Measurements from ENCODE around the gene ASPHD1.

DNA sequence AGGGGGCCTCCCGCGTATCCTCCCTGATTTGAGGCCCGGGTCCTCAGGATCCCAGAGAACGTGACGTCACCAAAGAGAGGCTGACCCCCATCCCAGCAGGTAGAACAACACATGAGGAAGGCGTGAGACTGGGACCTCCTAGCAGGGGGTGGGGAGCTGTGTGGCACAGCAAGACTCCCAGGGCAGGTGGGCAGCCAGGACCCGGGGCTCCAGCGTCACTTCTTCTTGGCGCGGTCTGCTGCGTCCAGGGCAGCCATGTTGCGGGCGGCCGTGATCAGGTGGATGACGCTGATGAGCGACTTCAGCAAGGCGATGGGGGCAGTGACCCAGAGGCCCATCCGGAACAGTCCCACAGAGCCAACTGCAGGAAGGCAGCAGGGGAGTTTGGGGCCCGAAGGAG, 41.3 kb upstream of the ASPHD1 start:
- no peak for TF ChIP-seq CTCF (IDR thresholded peaks at IDR 0.05)
- no peak for TF ChIP-seq POLR2A (IDR thresholded peaks at IDR 0.05; ENCODE audit: low read depth)
- TF ChIP-seq EP300 (IDR thresholded peaks at IDR 0.05) = no peak
